Measurements from ENCODE around the gene PARK7. TPM values are rescaled to one million over a fixed set of nuclear protein-coding genes. Genes with fewer than 3 reads are reported as not detected.
A peak's percentile ranks its signal among the peaks of the same experiment; 100 is the strongest.
"Not testable (repeated sequence)": the region's sequence is repeated elsewhere in the genome, so short reads cannot be mapped to it uniquely, and the experiment has no call there.

Gene PARK7
- total RNA-seq, 4 donors from 2014 or later = 291 to 370 (median 332) TPM

- no peak overlapping the region for H3K27ac ChIP-seq
- H3K4me1 ChIP-seq = peaks cover 2 to 7% of the 10 kb centered on the region in 2 donors
- intact Hi-C loops (cut with DNase I; ENCODE audit: low total_unique reads) = no loop called here
- H3K27me3 ChIP-seq = peaks cover 22 to 56% (median 40%) of the 10 kb centered on the region in 3 donors
- TF ChIP-seq POLR2A (IDR thresholded peaks at IDR 0.05) (no peak), CTCF (IDR thresholded peaks at IDR 0.05 in 4 of 5, conservative IDR thresholded peaks at IDR 0.05 in 1 of 5) (no peak)
- no peaks in the 10 kb centered on the region for H3K36me3 ChIP-seq
- in situ Hi-C loops (cut with MboI; ENCODE audit: low sequenced_read_pairs in 4 of 4) = no loop called here
- no peaks in the 10 kb centered on the region for H3K9me3 ChIP-seq
- DNase-seq (no peak), ATAC-seq (no peak)
- H3K4me3 ChIP-seq = no peak overlapping the region
Measured at GRCh38 chr1:7941437-7941793, 20.1 kb upstream of the PARK7 start.

GRCh38 chr1:7942214-7942921 is 19.1 kb upstream of the PARK7 start:
- intact Hi-C loops (cut with DNase I; ENCODE audit: low total_unique reads) (no loop called here), in situ Hi-C loops (cut with MboI; ENCODE audit: low sequenced_read_pairs in 4 of 4) (no loop called here)
- peak overlapping the region in 3 of 4 donors; percentile 23 to 31 (median 26) for H3K27ac ChIP-seq
- H3K27me3 ChIP-seq = peaks cover 22 to 50% (median 33%) of the 10 kb centered on the region in 3 donors
- DNase-seq (peak in 1 of 2 donors; percentile 29), ATAC-seq (peak; percentile 34 to 63)
- H3K36me3 ChIP-seq = no peaks in the 10 kb centered on the region
- H3K4me1 ChIP-seq = peaks cover 2 to 7% of the 10 kb centered on the region in 2 donors
- H3K9me3 ChIP-seq = no peaks in the 10 kb centered on the region
- peak overlapping the region; percentile 23 to 43 (median 30) for H3K4me3 ChIP-seq
- no peak for TF ChIP-seq POLR2A (IDR thresholded peaks at IDR 0.05)
- TF ChIP-seq CTCF (IDR thresholded peaks at IDR 0.05 in 4 of 5, conservative IDR thresholded peaks at IDR 0.05 in 1 of 5) = peak in 2 of 5 experiments; percentile 16 to 37

GRCh38 chr1:7943251-7943650 is 18.3 kb upstream of the PARK7 start:
- no peak for DNase-seq
- H3K4me1 ChIP-seq = peaks cover 2 to 7% of the 10 kb centered on the region in 2 donors
- no peaks in the 10 kb centered on the region for H3K36me3 ChIP-seq
- H3K27me3 ChIP-seq = peaks cover 22 to 44% (median 29%) of the 10 kb centered on the region in 3 donors
- no peak for ATAC-seq
- no peak for TF ChIP-seq POLR2A (IDR thresholded peaks at IDR 0.05)
- no peak for TF ChIP-seq CTCF (IDR thresholded peaks at IDR 0.05 in 4 of 5, conservative IDR thresholded peaks at IDR 0.05 in 1 of 5)
- H3K4me3 ChIP-seq = no peak overlapping the region
- H3K27ac ChIP-seq = no peak overlapping the region
- intact Hi-C loops (cut with DNase I; ENCODE audit: low total_unique reads) = no loop called here
- no peaks in the 10 kb centered on the region for H3K9me3 ChIP-seq
- in situ Hi-C loops (cut with MboI; ENCODE audit: low sequenced_read_pairs in 4 of 4) = no loop called here

GRCh38 chr1:7948960-7949359 is 12.6 kb upstream of the PARK7 start:
- no peaks in the 10 kb centered on the region for H3K27me3 ChIP-seq
- DNase-seq = no peak
- no peak overlapping the region for H3K27ac ChIP-seq
- in situ Hi-C loops (cut with MboI; ENCODE audit: low sequenced_read_pairs in 4 of 4) = no loop called here
- TF ChIP-seq CTCF (IDR thresholded peaks at IDR 0.05 in 4 of 5, conservative IDR thresholded peaks at IDR 0.05 in 1 of 5) (no peak), POLR2A (IDR thresholded peaks at IDR 0.05) (no peak)
- H3K9me3 ChIP-seq = no peaks in the 10 kb centered on the region
- ATAC-seq = no peak
- intact Hi-C loops (cut with DNase I; ENCODE audit: low total_unique reads) = no loop called here
- H3K36me3 ChIP-seq = no peaks in the 10 kb centered on the region
- H3K4me3 ChIP-seq = no peak overlapping the region
- no peaks in the 10 kb centered on the region for H3K4me1 ChIP-seq

- H3K27ac ChIP-seq; H3K9me3 ChIP-seq; H3K36me3 ChIP-seq; H3K4me3 ChIP-seq; H3K4me1 ChIP-seq; intact Hi-C loops (cut with DNase I; ENCODE audit: low total_unique reads); DNase-seq; in situ Hi-C loops (cut with MboI; ENCODE audit: low sequenced_read_pairs in 4 of 4); H3K27me3 ChIP-seq; ATAC-seq: not testable (repeated sequence)
Measured at GRCh38 chr1:7952791-7953190, 8.7 kb upstream of the PARK7 start.

Data from gastrocnemius medialis (tissue), 4 donors.